Neural progenitor cell (in vitro differentiated cells): Measurements from ENCODE around the gene KLHL7.

Experiments used
- CTCF ChIP-seq: fragments of 200-600 bp; sonication (generic); IDR thresholded peaks from 2 replicates; pipeline ENCODE4 v1.5.1; 2017; ENCODE audit warnings: antibody characterized with exemption, mild to moderate bottlenecking
- EZH2 ChIP-seq: fragments of 200-600 bp; sonication (generic); IDR thresholded peaks from 2 replicates; pipeline ENCODE4 v1.6.1; 2017; ENCODE audit warnings: antibody characterized with exemption, mild to moderate bottlenecking, moderate library complexity

GRCh38 chr7:23196306-23196705 lies 90.7 kb downstream of the KLHL7 start:
- TF ChIP-seq CTCF (no peak), EZH2 (no peak)
